ENCODE data around the gene PCSK5. TPM values are rescaled to one million over a fixed set of nuclear protein-coding genes. Genes with fewer than 3 reads are reported as not detected.

PCSK5 gene
- total and polyA plus RNA-seq, 4 experiments from 2014 or later = 3.4 to 8.4 (median 6.5) TPM

GRCh38 chr9:76333964-76334363 is 443.5 kb downstream of the PCSK5 start:
- Mint-ChIP-seq H3K9me3 (peaks cover 0 to 2% (median 0%) of the 10 kb centered on the region in 8 donors), H3K4me1 (no peaks in the 10 kb centered on the region), H3K27ac (no peak overlapping the region), H3K36me3 (no peaks in the 10 kb centered on the region), H3K4me3 (no peak overlapping the region), H3K27me3 (peaks cover 8 to 17% of the 10 kb centered on the region in 2 donors)
- H3K4me1 ChIP-seq (ENCODE audit: insufficient read depth, low read length) = no peaks in the 10 kb centered on the region
- H3K36me3 ChIP-seq (ENCODE audit: insufficient read depth, low read length) = no peaks in the 10 kb centered on the region
- no peak overlapping the region for H3K4me3 ChIP-seq (ENCODE audit: low read length in 2 of 2)
- POLR2A ChIA-PET (ENCODE audit: partially characterized antibody) = no interaction called here
- intact Hi-C loops (cut with micrococcal nuclease) = no loop called here
- CTCF ChIA-PET (ENCODE audit: partially characterized antibody) = no interaction called here
- H3K9me3 ChIP-seq (ENCODE audit: control insufficient read depth in 1 of 2, low read length in 2 of 2) = no peaks in the 10 kb centered on the region
- H3K27me3 ChIP-seq (ENCODE audit: insufficient read depth, low read length) = no peaks in the 10 kb centered on the region
- DNase-seq = no peak
- H3K27ac ChIP-seq (ENCODE audit: low read depth, low read length) = no peak overlapping the region

- no peaks in the 10 kb centered on the region for H3K27me3 ChIP-seq (ENCODE audit: insufficient read depth, low read length)
- no peaks in the 10 kb centered on the region for H3K36me3 Mint-ChIP-seq
- H3K27ac Mint-ChIP-seq = no peak overlapping the region
- peaks cover 0 to 2% (median 0%) of the 10 kb centered on the region in 8 donors for H3K9me3 Mint-ChIP-seq
- no peaks in the 10 kb centered on the region for H3K4me1 ChIP-seq (ENCODE audit: insufficient read depth, low read length)
- no peak overlapping the region for H3K4me3 Mint-ChIP-seq
- intact Hi-C loops (cut with micrococcal nuclease) = no loop called here
- H3K4me1 Mint-ChIP-seq = no peaks in the 10 kb centered on the region
- peaks cover 9 to 15% of the 10 kb centered on the region in 2 donors for H3K27me3 Mint-ChIP-seq
- no peak for DNase-seq
- no peak overlapping the region for H3K27ac ChIP-seq (ENCODE audit: low read depth, low read length)
- H3K4me3 ChIP-seq (ENCODE audit: low read length in 2 of 2) = no peak overlapping the region
- ChIA-PET POLR2A (ENCODE audit: partially characterized antibody) (no interaction called here), CTCF (ENCODE audit: partially characterized antibody) (no interaction called here)
- H3K9me3 ChIP-seq (ENCODE audit: control insufficient read depth in 1 of 2, low read length in 2 of 2) = no peaks in the 10 kb centered on the region
- H3K36me3 ChIP-seq (ENCODE audit: insufficient read depth, low read length) = no peaks in the 10 kb centered on the region
Measured at GRCh38 chr9:76336027-76336426, 445.6 kb downstream of the PCSK5 start.

- H3K27me3 Mint-ChIP-seq = peaks cover 9 to 15% of the 10 kb centered on the region in 2 donors
- POLR2A ChIA-PET (ENCODE audit: partially characterized antibody) = no interaction called here
- CTCF ChIA-PET (ENCODE audit: partially characterized antibody) = no interaction called here
- Histone ChIP-seq H3K27ac (ENCODE audit: low read depth, low read length) (no peak overlapping the region), H3K4me3 (ENCODE audit: low read length in 2 of 2) (no peak overlapping the region), H3K9me3 (ENCODE audit: control insufficient read depth in 1 of 2, low read length in 2 of 2) (no peaks in the 10 kb centered on the region), H3K27me3 (ENCODE audit: insufficient read depth, low read length) (no peaks in the 10 kb centered on the region), H3K36me3 (ENCODE audit: insufficient read depth, low read length) (no peaks in the 10 kb centered on the region), H3K4me1 (ENCODE audit: insufficient read depth, low read length) (no peaks in the 10 kb centered on the region)
- H3K4me3 Mint-ChIP-seq = no peak overlapping the region
- intact Hi-C loops (cut with micrococcal nuclease) = no loop called here
- H3K36me3 Mint-ChIP-seq = no peaks in the 10 kb centered on the region
- H3K27ac Mint-ChIP-seq = no peak overlapping the region
- DNase-seq = no peak
- H3K4me1 Mint-ChIP-seq = no peaks in the 10 kb centered on the region
- peaks cover 0 to 2% (median 0%) of the 10 kb centered on the region in 8 donors for H3K9me3 Mint-ChIP-seq
Measured at GRCh38 chr9:76338418-76338817, 447.9 kb downstream of the PCSK5 start.

- intact Hi-C loops (cut with micrococcal nuclease) = no loop called here
- H3K4me3 ChIP-seq (ENCODE audit: low read length in 2 of 2) = no peak overlapping the region
- DNase-seq = no peak
- Mint-ChIP-seq H3K36me3 (no peaks in the 10 kb centered on the region), H3K4me3 (no peak overlapping the region), H3K4me1 (no peaks in the 10 kb centered on the region), H3K9me3 (peaks cover 0 to 7% (median 3%) of the 10 kb centered on the region in 8 donors), H3K27me3 (peaks cover 14 to 18% of the 10 kb centered on the region in 2 donors), H3K27ac (no peak overlapping the region)
- H3K27me3 ChIP-seq (ENCODE audit: insufficient read depth, low read length) = no peaks in the 10 kb centered on the region
- no peaks in the 10 kb centered on the region for H3K36me3 ChIP-seq (ENCODE audit: insufficient read depth, low read length)
- H3K9me3 ChIP-seq (ENCODE audit: control insufficient read depth in 1 of 2, low read length in 2 of 2) = no peaks in the 10 kb centered on the region
- no peak overlapping the region for H3K27ac ChIP-seq (ENCODE audit: low read depth, low read length)
- CTCF ChIA-PET (ENCODE audit: partially characterized antibody) = no interaction called here
- H3K4me1 ChIP-seq (ENCODE audit: insufficient read depth, low read length) = no peaks in the 10 kb centered on the region
- POLR2A ChIA-PET (ENCODE audit: partially characterized antibody) = no interaction called here
Measured at GRCh38 chr9:76341616-76342015, 451.1 kb downstream of the PCSK5 start.

- Mint-ChIP-seq H3K9me3 (peaks cover 0 to 7% (median 3%) of the 10 kb centered on the region in 8 donors), H3K36me3 (no peaks in the 10 kb centered on the region), H3K4me3 (no peak overlapping the region), H3K4me1 (no peaks in the 10 kb centered on the region), H3K27ac (no peak overlapping the region), H3K27me3 (peaks cover 17 to 18% of the 10 kb centered on the region in 2 donors)
- POLR2A ChIA-PET (ENCODE audit: partially characterized antibody) = no interaction called here
- Histone ChIP-seq H3K4me3 (ENCODE audit: low read length in 2 of 2) (no peak overlapping the region), H3K36me3 (ENCODE audit: insufficient read depth, low read length) (no peaks in the 10 kb centered on the region), H3K4me1 (ENCODE audit: insufficient read depth, low read length) (no peaks in the 10 kb centered on the region), H3K9me3 (ENCODE audit: control insufficient read depth in 1 of 2, low read length in 2 of 2) (no peaks in the 10 kb centered on the region), H3K27ac (ENCODE audit: low read depth, low read length) (no peak overlapping the region), H3K27me3 (ENCODE audit: insufficient read depth, low read length) (no peaks in the 10 kb centered on the region)
- CTCF ChIA-PET (ENCODE audit: partially characterized antibody) = no interaction called here
- intact Hi-C loops (cut with micrococcal nuclease) = no loop called here
- DNase-seq = no peak
Measured at GRCh38 chr9:76342201-76342600, 451.7 kb downstream of the PCSK5 start.

- no peak overlapping the region for H3K4me3 Mint-ChIP-seq
- no peaks in the 10 kb centered on the region for H3K36me3 Mint-ChIP-seq
- intact Hi-C loops (cut with micrococcal nuclease) = no loop called here
- H3K9me3 Mint-ChIP-seq = peaks cover 0 to 7% (median 3%) of the 10 kb centered on the region in 8 donors
- no peak for DNase-seq
- ChIA-PET POLR2A (ENCODE audit: partially characterized antibody) (no interaction called here), CTCF (ENCODE audit: partially characterized antibody) (no interaction called here)
- Histone ChIP-seq H3K27ac (ENCODE audit: low read depth, low read length) (no peak overlapping the region), H3K9me3 (ENCODE audit: control insufficient read depth in 1 of 2, low read length in 2 of 2) (no peaks in the 10 kb centered on the region), H3K27me3 (ENCODE audit: insufficient read depth, low read length) (no peaks in the 10 kb centered on the region), H3K4me1 (ENCODE audit: insufficient read depth, low read length) (no peaks in the 10 kb centered on the region), H3K36me3 (ENCODE audit: insufficient read depth, low read length) (no peaks in the 10 kb centered on the region), H3K4me3 (ENCODE audit: low read length in 2 of 2) (no peak overlapping the region)
- H3K4me1 Mint-ChIP-seq = no peaks in the 10 kb centered on the region
- H3K27me3 Mint-ChIP-seq = peaks cover 17% of the 10 kb centered on the region in 2 donors
- no peak overlapping the region for H3K27ac Mint-ChIP-seq
Measured at GRCh38 chr9:76342858-76343257, 452.4 kb downstream of the PCSK5 start.

GRCh38 chr9:76349865-76350264 is 459.4 kb downstream of the PCSK5 start:
- Mint-ChIP-seq H3K27me3 (peaks cover 7 to 10% of the 10 kb centered on the region in 2 donors), H3K36me3 (no peaks in the 10 kb centered on the region), H3K4me1 (no peaks in the 10 kb centered on the region), H3K9me3 (no peaks in the 10 kb centered on the region), H3K4me3 (no peak overlapping the region), H3K27ac (no peak overlapping the region)
- Histone ChIP-seq H3K36me3 (ENCODE audit: insufficient read depth, low read length) (no peaks in the 10 kb centered on the region), H3K4me1 (ENCODE audit: insufficient read depth, low read length) (no peaks in the 10 kb centered on the region), H3K27ac (ENCODE audit: low read depth, low read length) (no peak overlapping the region), H3K27me3 (ENCODE audit: insufficient read depth, low read length) (no peaks in the 10 kb centered on the region), H3K9me3 (ENCODE audit: control insufficient read depth in 1 of 2, low read length in 2 of 2) (no peaks in the 10 kb centered on the region), H3K4me3 (ENCODE audit: low read length in 2 of 2) (no peak overlapping the region)
- intact Hi-C loops (cut with micrococcal nuclease) = loop anchor here (5.0 kb wide), 1 partner anchor 757 kb away; no protein-coding TSS in a partner anchor
- CTCF ChIA-PET (ENCODE audit: partially characterized antibody) = no interaction called here
- no peak for DNase-seq
- POLR2A ChIA-PET (ENCODE audit: partially characterized antibody) = no interaction called here

- Histone ChIP-seq H3K9me3 (ENCODE audit: control insufficient read depth in 1 of 2, low read length in 2 of 2) (no peaks in the 10 kb centered on the region), H3K27me3 (ENCODE audit: insufficient read depth, low read length) (no peaks in the 10 kb centered on the region), H3K27ac (ENCODE audit: low read depth, low read length) (no peak overlapping the region), H3K36me3 (ENCODE audit: insufficient read depth, low read length) (no peaks in the 10 kb centered on the region), H3K4me1 (ENCODE audit: insufficient read depth, low read length) (no peaks in the 10 kb centered on the region), H3K4me3 (ENCODE audit: low read length in 2 of 2) (no peak overlapping the region)
- intact Hi-C loops (cut with micrococcal nuclease) = loop anchor here (5.0 kb wide), 1 partner anchor 756 kb away; no protein-coding TSS in a partner anchor
- H3K27me3 Mint-ChIP-seq = peaks cover 7 to 11% of the 10 kb centered on the region in 2 donors
- POLR2A ChIA-PET (ENCODE audit: partially characterized antibody) = no interaction called here
- no peak overlapping the region for H3K27ac Mint-ChIP-seq
- H3K9me3 Mint-ChIP-seq = no peaks in the 10 kb centered on the region
- DNase-seq = no peak
- H3K36me3 Mint-ChIP-seq = no peaks in the 10 kb centered on the region
- H3K4me1 Mint-ChIP-seq = no peaks in the 10 kb centered on the region
- H3K4me3 Mint-ChIP-seq = no peak overlapping the region
- CTCF ChIA-PET (ENCODE audit: partially characterized antibody) = no interaction called here
Measured at GRCh38 chr9:76351006-76351405, 460.5 kb downstream of the PCSK5 start.

Data from CD4-positive, alpha-beta memory T cell (primary cell).